Uterus (tissue), 4 donors: ENCODE data around the gene ACO2. TPM values are rescaled to one million over a fixed set of nuclear protein-coding genes. Genes with fewer than 3 reads are reported as not detected.
A peak's percentile ranks its signal among the peaks of the same experiment; 100 is the strongest.

ENCODE experiments used
- DNase-seq, 2 donors: peaks; one replicate each; pipeline ENCODE4 v3.0.0-alpha.2; 2019 to 2020
- H3K27ac ChIP-seq, 2 donors: fragments of 200-600 bp; sonication (generic); 1 replicate in 1 of 2; 2 replicates in 1 of 2; pipeline ENCODE4 v1.5.1; 2016 to 2018
- H3K27me3 ChIP-seq, 2 donors: fragments of 200-600 bp; sonication (generic); one replicate each; pipeline ENCODE4 v1.5.1; 2018 to 2019; ENCODE audit warnings: control low read depth in 1 of 2
- H3K36me3 ChIP-seq, 2 donors: fragments of 200-600 bp; sonication (generic); one replicate each; pipeline ENCODE4 v1.5.1; 2019; ENCODE audit warnings: control low read depth in 1 of 2
- H3K4me1 ChIP-seq, 2 donors: fragments of 200-600 bp; sonication (generic); one replicate each; pipeline ENCODE4 v1.5.1; 2018 to 2019; ENCODE audit warnings: control low read depth in 1 of 2
- H3K4me3 ChIP-seq, 2 donors: fragments of 200-600 bp; sonication (generic); 1 replicate in 1 of 2; 2 replicates in 1 of 2; pipeline ENCODE4 v1.5.1; 2018 to 2019; ENCODE audit warnings: mild to moderate bottlenecking in 1 of 2
- H3K9me3 ChIP-seq, 2 donors: fragments of 200-600 bp; sonication (generic); one replicate each; pipeline ENCODE4 v1.5.1; 2019; ENCODE audit warnings: control low read depth in 1 of 2
- CTCF ChIP-seq, 4 experiments: fragments of 200-600 bp in 2 of 4; fragments of 450-650 bp in 2 of 4; sonication (generic) in 2 of 4; IDR thresholded peaks; one replicate each; pipeline ENCODE4 v1.5.1; 2016 to 2019; ENCODE audit warnings: antibody characterized with exemption in 4 of 4, mild to moderate bottlenecking in 2 of 4, moderate library complexity in 1 of 4
- POLR2A ChIP-seq, 2 donors: fragments of 450-650 bp; IDR thresholded peaks; one replicate each; pipeline ENCODE4 v1.6.1; 2016; ENCODE audit warnings: antibody characterized with exemption in 2 of 2, mild to moderate bottlenecking in 1 of 2, moderate library complexity in 1 of 2
- intact Hi-C: fragments of 100-400 bp; cut with DNase I; formaldehyde crosslinking; loops from one replicate; pipeline ENCODE4 v1.15.1; 2023; ENCODE audit warnings: low total_unique reads
- total RNA-seq, 4 donors: library from RNA; depleted of rRNA in 3 of 4; stranded (reverse); fragments of >200 nt in 3 of 4; gene quantifications; one replicate each; pipeline versions ENCODE4 v1.1.0 to v1.2.4, GENCODE V29; 2014 to 2023
- donor health status: DM: yes; HTN: yes; CAD: no.

The ACO2 gene
- total RNA-seq, 4 donors from 2014 or later, result 21.5 to 64.4 (median 47.1) TPM

GRCh38 chr22:41442240-41442792 lies 26.6 kb upstream of the ACO2 start:
- intact Hi-C loops, result no loop called here
- H3K27me3 ChIP-seq, result no peaks in the 10 kb centered on the region
- H3K36me3 ChIP-seq, result no peaks in the 10 kb centered on the region
- H3K27ac ChIP-seq, result no peak overlapping the region
- no peaks in the 10 kb centered on the region for H3K9me3 ChIP-seq
- TF ChIP-seq POLR2A (IDR thresholded peaks at IDR 0.05) (no peak), CTCF (IDR thresholded peaks at IDR 0.05) (no peak)
- H3K4me3 ChIP-seq, result no peak overlapping the region
- DNase-seq, result no peak
- peaks cover 0 to 4% of the 10 kb centered on the region in 2 donors for H3K4me1 ChIP-seq

DNA sequence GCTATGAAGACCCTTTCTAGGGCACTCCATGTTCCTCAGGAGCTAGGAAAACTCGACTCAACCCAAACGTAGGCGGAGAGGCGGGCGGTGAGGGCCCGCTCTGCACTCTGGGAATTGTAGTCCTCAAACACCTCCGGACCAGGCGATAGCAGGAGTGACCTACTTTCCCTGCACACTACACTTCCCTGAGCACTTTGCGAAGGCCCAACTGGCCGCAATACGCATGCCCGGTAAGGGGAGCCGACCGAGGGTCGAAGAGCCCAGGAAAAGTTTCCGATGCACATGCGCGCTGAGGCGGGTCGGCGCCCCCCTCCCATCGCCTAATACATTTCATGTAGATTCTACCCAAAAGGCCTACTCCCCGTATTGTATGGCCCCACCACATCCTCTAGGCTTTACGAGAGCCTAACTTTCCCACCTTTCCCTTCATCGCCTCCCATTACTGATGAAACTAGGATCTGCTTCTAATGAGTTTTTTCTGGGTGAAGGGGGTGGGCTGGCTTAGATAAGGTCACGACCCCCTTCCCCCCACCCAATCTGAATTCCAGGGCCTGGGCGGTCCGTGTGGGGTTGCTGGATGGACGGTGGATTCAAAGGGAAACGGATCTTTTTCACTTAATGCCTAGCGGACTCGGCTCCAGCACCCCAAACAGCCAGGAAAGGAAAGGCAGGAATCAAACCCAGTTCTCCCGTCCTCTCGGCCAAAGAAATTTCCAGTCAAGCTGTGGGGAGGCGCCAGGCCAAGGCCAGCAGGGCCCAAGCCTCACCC lies 24.4 kb upstream of the ACO2 start:
- H3K4me1 ChIP-seq, result no peaks in the 10 kb centered on the region
- DNase-seq, result peak; percentile 93
- H3K4me3 ChIP-seq, result peak overlapping the region; percentile 79 to 81
- H3K27ac ChIP-seq, result peak overlapping the region; percentile 98 to 99
- H3K36me3 ChIP-seq, result no peaks in the 10 kb centered on the region
- no peaks in the 10 kb centered on the region for H3K27me3 ChIP-seq
- no peaks in the 10 kb centered on the region for H3K9me3 ChIP-seq
- intact Hi-C loops, result no loop called here
- TF ChIP-seq CTCF (IDR thresholded peaks at IDR 0.05) (no peak), POLR2A (IDR thresholded peaks at IDR 0.05) (peak; percentile 68 to 83)

DNA sequence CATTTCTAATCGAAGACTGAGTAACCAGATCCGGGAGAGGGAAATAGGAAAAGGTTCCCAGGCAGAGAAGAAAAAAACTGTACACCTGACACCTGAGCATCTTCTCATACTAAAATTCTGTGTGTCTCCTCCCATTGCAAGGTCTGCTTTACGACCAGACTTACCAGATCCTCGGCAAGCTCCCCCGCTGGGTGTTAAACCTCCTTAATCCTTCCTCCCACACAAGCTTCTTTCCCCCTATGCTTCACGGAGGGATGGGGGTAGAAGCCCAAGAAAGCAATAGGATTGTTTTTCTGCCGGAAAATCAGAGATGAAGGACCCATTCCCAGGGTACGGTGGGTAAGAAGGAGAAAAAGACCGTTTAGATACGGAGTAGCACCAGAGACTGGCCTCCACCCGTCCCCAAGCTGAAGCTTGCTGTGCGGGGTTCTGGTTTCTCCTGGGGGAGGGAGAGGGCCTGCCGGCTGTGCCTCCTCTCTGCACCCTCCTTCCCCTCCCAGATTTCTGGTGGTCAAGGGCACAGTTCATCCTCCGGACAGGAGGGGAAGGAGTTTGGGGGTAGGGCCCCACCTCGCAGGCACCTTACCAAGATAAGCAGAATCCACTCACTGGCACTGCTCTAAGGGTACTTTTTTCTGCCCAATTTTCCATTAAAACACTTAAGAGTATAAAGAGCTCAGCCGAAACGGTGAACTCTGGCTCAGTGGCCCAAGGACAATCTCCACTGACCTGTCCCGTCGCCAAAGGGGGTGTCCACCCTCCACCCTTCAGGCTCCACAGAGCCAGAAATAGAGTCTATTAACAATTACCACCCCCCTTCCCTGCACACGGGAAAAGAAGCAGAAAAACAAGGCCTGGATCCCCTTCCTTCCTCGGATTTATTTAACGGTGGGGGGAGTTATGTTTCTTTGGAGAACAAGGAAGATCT lies 23.5 kb upstream of the ACO2 start:
- H3K4me1 ChIP-seq, result no peaks in the 10 kb centered on the region
- intact Hi-C loops, result no loop called here
- peak overlapping the region; percentile 79 to 81 for H3K4me3 ChIP-seq
- DNase-seq, result peak; percentile 32 to 43
- no peaks in the 10 kb centered on the region for H3K36me3 ChIP-seq
- peak overlapping the region; percentile 98 to 99 for H3K27ac ChIP-seq
- H3K27me3 ChIP-seq, result no peaks in the 10 kb centered on the region
- no peaks in the 10 kb centered on the region for H3K9me3 ChIP-seq
- TF ChIP-seq POLR2A (IDR thresholded peaks at IDR 0.05) (no peak), CTCF (IDR thresholded peaks at IDR 0.05) (no peak)

GRCh38 chr22:41446057-41446501 lies 22.8 kb upstream of the ACO2 start:
- Histone ChIP-seq H3K9me3 (no peaks in the 10 kb centered on the region), H3K4me3 (peak overlapping the region; percentile 79 to 81), H3K27ac (peak overlapping the region; percentile 98 to 99), H3K36me3 (no peaks in the 10 kb centered on the region), H3K4me1 (no peaks in the 10 kb centered on the region), H3K27me3 (no peaks in the 10 kb centered on the region)
- TF ChIP-seq POLR2A (IDR thresholded peaks at IDR 0.05) (no peak), CTCF (IDR thresholded peaks at IDR 0.05) (no peak)
- peak; percentile 42 to 44 for DNase-seq
- intact Hi-C loops, result no loop called here
